ENCODE data around the gene ADM2.
"Not testable (repeated sequence)": the region's sequence is repeated elsewhere in the genome, so short reads cannot be mapped to it uniquely, and the experiment has no call there.

The ADM2 gene

DNA sequence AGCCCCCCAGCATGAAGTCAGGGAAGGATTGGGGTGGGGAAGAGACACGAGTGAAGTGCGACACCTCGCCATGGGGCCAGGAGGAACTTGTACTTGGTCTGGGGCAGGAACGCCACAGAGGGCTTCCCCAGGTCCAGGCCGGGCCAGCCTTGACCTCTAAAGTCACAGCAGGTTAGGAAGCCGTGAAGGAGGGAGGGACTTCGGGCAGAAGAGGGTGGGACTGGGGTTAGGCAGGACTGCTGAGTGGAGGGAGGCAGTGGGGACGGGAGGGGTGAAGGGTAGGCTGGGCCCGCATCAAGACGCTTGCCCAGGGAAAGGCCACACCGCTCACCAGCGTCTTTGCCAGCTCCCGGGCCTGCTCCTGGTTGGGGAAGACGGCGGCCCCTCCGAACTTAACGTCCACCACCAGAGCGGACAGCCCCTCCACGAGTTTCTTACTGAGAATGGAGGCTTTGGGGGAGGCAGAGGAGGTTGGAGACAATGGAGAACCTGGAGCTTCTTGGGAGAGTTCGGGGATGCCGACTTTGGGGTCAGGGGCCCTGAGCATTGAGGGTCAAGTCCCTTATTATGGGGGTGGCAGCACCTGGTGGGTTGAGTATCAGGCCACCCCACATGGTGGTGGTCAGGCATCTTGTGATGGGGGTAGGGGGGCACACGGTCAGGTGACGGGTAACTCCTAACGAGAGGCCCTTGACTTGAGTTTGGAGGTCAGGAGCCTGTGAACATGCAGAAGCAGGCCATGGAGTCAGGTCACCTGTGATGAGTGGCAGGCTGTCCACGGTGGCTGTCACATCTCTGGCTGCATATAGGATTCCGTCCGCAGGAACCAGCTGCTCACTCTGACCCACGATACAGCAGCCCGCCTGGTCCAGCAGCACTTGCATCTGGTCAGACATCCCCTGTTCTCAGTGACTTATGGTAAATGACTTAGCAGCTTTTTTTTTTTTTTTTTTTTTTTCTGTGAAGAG lies 45.8 kb downstream of the ADM2 start:
- peak; percentile 35 for DNase-seq

DNA sequence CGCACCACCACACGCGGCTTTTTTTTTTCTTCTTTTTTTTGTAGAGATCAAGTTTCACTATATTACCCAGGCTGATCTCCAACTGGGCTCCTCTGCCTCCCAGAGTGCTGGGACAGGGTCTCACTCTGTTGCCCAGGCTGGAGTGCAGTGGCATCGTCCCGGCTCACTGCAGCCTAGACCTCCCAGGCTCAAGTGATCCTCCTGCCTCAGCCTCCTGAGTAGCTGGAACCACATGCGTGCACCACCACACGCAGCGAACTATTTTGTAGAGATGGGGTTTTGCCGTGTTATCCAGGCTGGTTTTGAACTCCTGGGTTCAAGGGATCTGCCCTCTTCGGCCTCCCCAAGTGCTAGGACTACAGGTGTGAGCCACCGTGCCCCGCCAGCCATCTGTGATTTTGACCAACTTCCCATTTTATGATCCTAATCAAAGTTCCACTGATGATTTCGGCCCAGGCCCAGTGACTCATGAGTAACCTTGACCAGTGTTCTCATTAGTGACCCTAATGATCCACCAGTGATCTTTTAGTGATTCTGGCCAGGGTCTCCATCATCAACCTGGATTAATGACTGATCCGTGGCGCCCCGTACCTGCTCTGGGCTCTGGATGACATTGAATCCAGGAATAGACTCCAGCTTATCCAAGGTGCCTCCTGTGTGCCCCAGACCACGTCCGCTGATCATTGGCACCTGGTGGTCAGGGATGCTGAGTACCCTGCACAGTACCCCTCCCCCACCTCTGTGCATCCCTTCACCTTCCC lies 46.8 kb downstream of the ADM2 start:
- DNase-seq, result no peak

DNA sequence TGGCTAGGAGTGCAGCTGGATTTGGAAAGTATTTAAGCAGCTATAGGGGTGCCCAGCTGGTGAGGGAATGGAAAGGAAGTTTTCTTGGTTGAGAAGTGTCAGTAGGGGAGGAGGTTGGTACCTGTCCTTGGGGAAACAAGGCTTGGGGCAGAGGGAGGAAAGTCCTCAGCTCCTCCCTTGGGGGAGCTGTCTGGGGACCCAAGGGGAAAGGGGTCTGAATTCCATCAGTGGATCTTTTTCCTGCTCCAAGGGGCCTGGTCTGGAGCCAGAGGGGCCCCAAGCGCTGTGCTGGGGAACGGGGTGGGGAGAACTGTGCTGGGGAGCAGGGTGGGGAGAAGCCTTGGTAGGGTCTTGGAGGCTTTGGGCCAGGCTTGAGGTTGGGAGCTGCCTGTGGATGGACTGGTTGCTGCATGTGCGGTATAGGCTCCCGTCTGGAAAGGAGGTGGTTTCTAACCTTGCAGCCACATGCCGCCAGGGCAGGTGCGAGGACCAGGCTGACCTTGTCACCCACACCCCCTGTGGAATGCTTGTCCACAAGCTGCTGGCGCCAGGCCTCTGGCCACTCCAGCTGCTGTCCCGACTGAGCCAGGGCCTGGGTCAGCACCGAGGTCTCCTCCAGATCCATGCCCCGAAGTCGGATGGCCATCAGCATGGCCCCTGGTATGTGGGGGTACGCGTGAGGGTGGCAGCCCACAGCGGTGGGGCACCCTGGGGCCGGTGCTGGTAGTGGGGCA lies 47.5 kb downstream of the ADM2 start:
- no peak for DNase-seq

DNA sequence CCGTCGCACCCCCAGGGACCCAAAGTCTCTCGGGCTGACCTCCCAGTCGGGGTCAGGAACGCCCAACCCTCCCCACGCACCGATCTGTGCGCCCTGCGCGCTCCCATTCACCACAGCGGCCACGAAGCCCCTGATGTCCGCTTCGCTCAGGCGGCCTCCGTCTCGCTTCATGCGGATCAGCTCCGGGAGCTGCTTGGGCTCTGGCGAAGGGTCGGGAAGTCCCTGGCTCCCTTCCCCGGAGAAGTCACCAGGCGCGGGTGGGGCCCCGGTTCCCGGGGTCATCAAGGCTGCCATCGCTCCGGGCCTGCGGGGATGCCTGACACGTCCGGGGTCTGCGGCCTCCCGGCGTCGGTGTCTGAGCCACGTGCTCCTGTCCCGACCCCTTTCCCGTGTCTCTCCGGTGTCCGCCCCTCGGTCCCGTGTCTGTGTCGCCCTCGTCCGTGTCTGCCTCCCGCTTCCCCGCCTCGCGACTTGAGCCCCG lies 48.1 kb downstream of the ADM2 start:
- no peak for DNase-seq

DNA sequence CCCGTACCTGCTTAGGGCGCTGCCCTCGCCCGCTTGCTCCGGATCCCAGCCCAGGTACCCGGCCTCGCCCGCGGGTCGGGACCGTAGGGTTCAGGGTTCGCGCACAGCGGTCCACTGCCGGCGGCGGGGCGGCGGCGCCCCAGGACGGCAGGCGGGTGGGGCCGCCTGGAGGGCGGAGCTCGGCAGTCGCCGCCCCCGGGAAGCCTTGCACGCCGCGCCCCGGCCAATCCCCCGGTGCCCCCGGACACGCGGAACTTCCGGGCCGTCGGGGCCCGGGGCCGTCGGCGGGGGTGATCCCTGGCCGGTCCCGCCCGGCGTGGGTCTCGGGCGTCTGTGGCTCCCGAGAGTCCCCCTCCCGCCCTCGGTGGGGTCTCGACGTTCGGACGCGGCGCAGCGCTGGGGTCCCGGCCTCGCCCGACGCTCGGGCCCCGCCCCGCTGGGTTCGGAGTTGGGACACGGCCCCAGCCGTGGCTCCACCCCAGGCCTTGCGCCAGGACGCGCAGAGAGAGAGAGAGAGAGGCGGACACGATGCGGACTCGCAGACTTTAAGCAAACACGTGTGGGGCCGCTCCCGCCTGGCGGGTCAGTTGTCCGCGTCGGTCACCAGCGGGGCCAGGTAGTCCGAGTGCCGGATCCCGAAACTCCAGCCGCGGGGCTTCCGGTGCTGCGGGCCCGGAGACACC lies 48.7 kb downstream of the ADM2 start, which contains the start of gene TYMP:
TSS of gene TYMP (minus strand) at position 116 of the 683 bp plus-strand sequence. CDS start 303 bp downstream, outside the sequence.
- peak; percentile 71 for DNase-seq

DNA sequence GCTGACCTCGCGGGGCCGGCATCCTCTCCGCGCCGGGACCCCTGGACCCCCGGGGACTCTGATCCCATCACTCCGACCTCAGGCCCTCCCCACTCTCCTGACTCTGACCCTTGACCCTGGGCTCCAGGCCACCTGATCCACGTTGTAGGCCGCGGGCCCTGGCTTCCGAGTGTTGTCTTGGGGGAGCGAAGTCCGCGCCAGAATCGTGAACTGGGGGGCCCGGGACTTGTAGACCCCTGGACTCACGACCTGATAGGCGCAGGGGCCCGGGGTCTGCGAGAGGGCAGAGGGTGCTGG lies 49.2 kb downstream of the ADM2 start:
- DNase-seq, result no peak

DNA sequence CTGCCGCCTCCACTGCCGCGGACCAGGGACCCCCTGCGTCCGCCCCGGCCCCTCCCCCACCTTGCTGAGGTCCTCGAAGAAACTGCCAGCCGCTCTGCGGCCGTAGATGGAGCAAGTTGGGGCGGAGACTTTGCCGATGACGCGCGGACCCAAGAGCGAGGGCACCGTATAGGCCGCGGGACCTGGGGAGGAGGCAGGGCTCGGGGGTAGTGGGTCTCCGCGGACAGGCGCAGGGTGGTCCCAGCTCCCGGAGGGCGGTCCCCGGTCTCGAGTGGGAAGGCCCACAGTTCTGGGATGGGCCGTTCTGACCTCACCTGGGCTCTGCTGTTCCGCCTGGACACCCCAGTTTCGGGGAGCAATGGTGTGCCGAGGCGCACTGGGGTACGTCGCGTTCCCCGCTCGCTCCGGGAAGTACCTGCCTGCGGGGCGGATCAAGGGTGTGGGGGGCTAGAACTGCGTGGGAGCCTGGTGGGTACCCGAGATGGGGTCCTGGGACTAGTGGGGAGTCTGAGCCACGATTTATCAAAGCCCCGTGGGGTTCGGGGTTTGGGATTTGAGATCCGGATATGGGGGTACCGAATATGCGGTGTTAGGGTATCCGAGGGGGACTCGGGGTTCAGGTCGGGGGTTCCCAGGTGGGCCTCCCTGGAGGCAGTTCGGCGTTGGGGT lies 49.7 kb downstream of the ADM2 start:
- peak; percentile 85 for DNase-seq

DNA sequence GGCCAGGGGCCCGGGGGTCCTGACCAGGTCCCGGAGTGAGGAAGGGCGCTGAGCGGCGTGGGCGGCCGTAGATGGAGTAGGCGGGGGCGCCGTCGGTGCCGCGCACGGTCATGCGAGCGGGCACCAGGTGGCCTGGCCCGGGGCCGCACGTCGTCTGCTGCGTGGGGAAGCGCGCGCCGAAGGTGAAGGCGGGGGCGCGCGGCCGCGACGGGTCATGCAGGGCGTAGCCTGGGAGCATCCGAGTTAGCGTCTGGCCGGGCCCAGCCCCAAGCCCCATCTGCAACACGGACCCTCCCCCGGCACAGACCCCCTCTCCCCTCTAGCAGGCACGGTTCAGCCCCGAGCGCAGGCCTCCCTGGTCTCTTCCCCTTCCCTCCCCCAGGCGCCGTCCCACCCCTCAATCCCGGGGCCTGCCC lies 50.2 kb downstream of the ADM2 start:
- peak; percentile 69 for DNase-seq

DNA sequence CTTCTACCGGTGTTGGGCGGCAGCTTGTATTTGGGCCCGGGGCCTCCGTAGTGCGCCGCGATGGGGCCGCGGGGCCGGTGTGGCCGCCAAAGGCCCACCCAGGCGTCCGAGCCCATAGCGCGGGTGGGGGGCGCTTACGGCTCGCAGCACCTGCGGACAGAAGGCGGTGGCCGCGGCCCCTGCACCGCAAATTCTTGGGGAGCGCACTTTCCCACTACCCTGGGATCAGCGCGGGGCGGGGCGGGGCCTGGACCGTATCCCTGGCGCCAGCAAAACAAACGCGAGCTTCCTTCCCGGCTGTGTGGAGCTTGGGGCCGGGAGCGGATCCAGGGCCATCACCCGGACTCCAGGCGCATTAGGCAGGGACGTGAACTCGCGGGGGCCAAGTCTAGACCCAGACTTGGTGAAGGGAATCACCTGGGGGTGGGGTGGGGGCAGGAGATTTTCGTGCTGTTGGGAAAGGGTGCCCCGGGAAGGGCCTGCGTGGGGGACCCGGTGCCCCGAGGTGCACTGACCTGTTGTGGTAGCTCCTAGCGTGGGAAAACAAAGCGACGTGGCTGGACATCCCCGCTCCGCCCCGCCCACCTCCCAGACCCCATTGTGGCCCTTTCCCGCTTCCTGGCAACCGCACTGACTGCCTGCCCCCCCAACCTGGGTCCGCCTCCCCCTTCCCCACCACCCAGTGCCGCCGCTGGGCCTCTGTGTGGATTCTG lies 50.8 kb downstream of the ADM2 start:
- no peak for DNase-seq

DNA sequence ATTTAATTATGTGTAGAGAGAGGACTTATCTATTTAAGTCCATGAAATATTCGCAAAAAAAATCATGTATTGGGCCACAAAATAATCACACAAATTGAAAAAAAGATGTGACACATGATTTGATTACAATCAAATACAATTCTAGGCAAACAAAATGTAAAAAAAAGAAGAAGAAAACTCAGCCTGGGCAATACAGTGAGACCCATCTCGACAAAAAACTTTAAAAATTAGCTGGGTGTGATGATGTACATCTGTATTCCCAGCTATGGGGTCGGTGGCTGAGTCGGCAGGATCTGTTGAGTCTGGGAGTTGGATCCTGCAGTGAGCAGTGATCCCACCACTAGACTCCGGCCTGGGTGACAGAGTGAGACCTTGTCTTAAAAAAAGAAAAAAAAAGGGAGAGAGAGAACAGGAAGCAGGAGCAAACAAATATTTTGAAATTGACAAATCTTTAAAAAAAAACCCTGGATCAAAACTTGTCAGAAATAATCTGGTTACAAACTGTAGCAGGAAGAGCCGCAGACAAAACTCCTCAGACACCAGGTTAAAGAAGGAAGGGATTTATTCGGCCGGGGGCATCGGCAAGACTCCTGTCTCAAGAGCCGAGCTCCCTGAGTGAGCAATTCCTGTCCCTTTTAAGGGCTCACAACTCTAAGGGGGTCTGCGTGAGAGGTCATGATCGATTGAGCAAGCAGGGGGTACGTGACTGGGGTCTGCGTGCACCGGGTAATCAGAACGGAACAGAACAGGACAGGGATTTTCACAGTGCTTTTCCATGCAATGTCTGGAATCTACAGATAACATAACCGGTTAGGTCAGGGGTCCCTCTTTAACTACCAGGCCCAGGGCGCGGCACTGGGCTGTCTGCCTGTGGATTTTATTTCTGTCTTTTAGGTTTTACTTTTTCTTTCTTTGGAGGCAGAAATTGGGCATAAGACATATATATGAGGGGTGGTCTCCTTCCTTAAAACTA lies 51.8 kb downstream of the ADM2 start:
- DNase-seq, result no peak

DNA sequence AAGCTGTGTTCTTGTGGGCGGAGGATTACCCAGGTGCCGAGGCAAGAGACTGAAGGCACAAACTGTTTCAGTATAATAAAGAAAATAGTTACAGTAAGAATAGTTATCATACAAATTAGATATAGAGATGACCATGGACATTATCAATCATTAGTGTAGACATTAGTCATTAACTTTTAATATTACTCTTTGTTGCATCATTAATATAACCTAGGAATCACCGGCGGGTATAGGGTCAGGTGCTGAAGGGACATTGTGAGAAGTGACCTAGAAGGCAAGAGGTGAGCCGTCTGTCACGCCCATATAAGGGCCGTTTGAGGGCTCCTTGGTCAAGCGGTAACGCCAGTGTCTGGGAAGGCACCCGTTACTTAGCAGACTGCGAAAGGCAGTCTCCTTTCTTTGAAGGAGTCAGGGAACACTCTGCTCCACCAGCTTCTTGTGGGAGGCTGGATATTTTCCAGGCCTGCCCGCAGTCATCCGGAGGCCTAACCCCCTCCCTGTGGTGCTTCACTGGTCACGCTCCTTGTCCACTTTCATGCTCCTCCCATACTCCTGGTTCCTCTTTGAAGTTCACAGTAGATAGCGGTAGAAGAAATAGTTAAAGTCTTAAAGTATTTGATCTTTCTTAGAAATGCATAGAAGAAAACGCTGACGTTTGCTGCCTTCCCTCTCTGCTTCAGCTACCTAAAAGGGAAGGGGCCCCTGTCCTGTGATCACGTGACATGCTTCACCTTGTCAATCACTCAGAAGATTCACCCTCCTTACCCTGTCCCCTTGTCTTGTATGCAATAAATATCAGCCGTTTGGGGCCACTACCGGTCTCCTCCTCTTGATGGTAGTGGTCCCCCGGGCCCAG lies 52.7 kb downstream of the ADM2 start:
- not testable (repeated sequence) for DNase-seq

DNA sequence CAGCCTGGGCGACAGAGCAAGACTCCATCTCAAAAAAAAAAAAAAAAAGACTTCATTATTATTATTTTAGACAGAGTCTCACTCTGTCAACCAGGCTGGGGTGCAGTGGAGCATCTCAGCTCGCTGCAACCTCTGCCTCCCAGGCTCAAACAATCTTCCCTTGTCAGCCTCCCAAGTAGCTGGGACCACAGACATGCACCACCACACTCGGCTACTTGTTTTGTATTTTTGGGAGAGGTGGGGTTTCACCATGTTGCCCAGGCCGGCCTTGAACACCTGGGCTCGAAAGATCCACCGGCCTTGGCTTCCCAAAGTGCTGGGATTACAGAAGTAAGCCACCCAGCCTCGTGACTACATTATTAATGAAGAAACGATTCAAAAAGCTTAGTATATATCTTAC lies 53.8 kb downstream of the ADM2 start:
- DNase-seq, result no peak

Measured in stimulated activated naive CD4-positive, alpha-beta T cell treated with Interleukin-2 at 50 U/mL for 16 hours (primary cell).